ENCODE data around the gene DPP6. TPM values are rescaled to one million over a fixed set of nuclear protein-coding genes. Genes with fewer than 3 reads are reported as not detected.

The DPP6 gene
- polyA plus RNA-seq, 1 of the 3 experiments (the other 2 are of a cell fraction) = not detected

GRCh38 chr7:154212861-154213260, 160.7 kb downstream of the DPP6 start (continued):
- no peak for TF ChIP-seq USF2 (IDR thresholded peaks at IDR 0.05; ENCODE audit: borderline replicate concordance, low read depth, low read length)
- no peak for TF ChIP-seq PBX3 (IDR thresholded peaks at IDR 0.05)
- no peak for TF ChIP-seq RFX5 (IDR thresholded peaks at IDR 0.05; ENCODE audit: low read length)
- TF ChIP-seq FOXJ3 (CRISPR knock-in tag; IDR thresholded peaks at IDR 0.05) = no peak
- TF ChIP-seq TCF12 (IDR thresholded peaks at IDR 0.05) = no peak
- no peak for TF ChIP-seq MAX (IDR thresholded peaks at IDR 0.05; ENCODE audit: low read depth)
- TF ChIP-seq JUND (IDR thresholded peaks at IDR 0.05) = no peak
- TF ChIP-seq EP300 (IDR thresholded peaks at IDR 0.05; ENCODE audit: borderline replicate concordance in 1 of 2, low read depth in 1 of 2, low read length in 1 of 2) = no peak
- TF ChIP-seq SMC3 (IDR thresholded peaks at IDR 0.05; ENCODE audit: low read depth, low read length) = no peak
- no peak for TF ChIP-seq NFIC (IDR thresholded peaks at IDR 0.05; ENCODE audit: borderline replicate concordance)

- Histone ChIP-seq H3K9me3 (no peaks in the 10 kb centered on the region), H2AFZ (ENCODE audit: low read depth) (no peak overlapping the region), H3K79me2 (ENCODE audit: insufficient read depth) (no peaks in the 10 kb centered on the region), H3K4me2 (no peak overlapping the region), H3K4me1 (ENCODE audit: control insufficient read depth in 1 of 2, insufficient read depth in 2 of 2, low read depth in 1 of 2, low read length in 1 of 2) (no peaks in the 10 kb centered on the region; a peak in 1 of 4 replicates), H4K20me1 (ENCODE audit: insufficient read depth) (no peaks in the 10 kb centered on the region), H3K4me3 (ENCODE audit: low read depth in 2 of 2, low read length in 1 of 2) (no peak overlapping the region), H3K27ac (ENCODE audit: low read depth in 2 of 2, low read length in 1 of 2) (no peak overlapping the region), H3K9ac (no peak overlapping the region), H3K9me2 (no peaks in the 10 kb centered on the region), H3K36me3 (replicated peaks in 1 of 2; ENCODE audit: control insufficient read depth in 1 of 2, insufficient read depth in 2 of 2, low read length in 1 of 2) (no peaks in the 10 kb centered on the region), H3F3A (replicated peaks; ENCODE audit: insufficient read depth) (no peaks in the 10 kb centered on the region), H3K27me3 (ENCODE audit: insufficient read depth) (no peaks in the 10 kb centered on the region)
- DNase-seq = no peak
- 16% methylated on average over 7 of the region's 7 CpGs for WGBS (ENCODE audit: low lambda C conversion rate)
- ChIA-PET POLR2A (interaction anchor here (0.6 kb wide), 1 partner anchor 9 kb away, joined by 3 read pairs; no protein-coding TSS in a partner anchor), CTCF (no interaction called here)
- TF ChIP-seq RAD21 (IDR thresholded peaks at IDR 0.05; ENCODE audit: low read length) = no peak
- no peak for TF ChIP-seq ELF1 (IDR thresholded peaks at IDR 0.05)
- TF ChIP-seq POLR2AphosphoS5 (IDR thresholded peaks at IDR 0.05; ENCODE audit: low read depth, low read length) = no peak
- no peak for TF ChIP-seq NRF1 (IDR thresholded peaks at IDR 0.05; ENCODE audit: low read depth, low read length)
- TF ChIP-seq SIN3A (IDR thresholded peaks at IDR 0.05; ENCODE audit: borderline replicate concordance, low read depth, low read length) = no peak
- no peak for TF ChIP-seq RXRA (IDR thresholded peaks at IDR 0.05; ENCODE audit: borderline replicate concordance, low read depth)
- no peak for TF ChIP-seq SMC3 (IDR thresholded peaks at IDR 0.05; ENCODE audit: low read depth, low read length)
- no peak for TF ChIP-seq ZBTB33 (IDR thresholded peaks at IDR 0.05; ENCODE audit: borderline replicate concordance, low read depth)
- no peak for TF ChIP-seq REST (IDR thresholded peaks at IDR 0.05; ENCODE audit: low read depth, low read length)
- no peak for TF ChIP-seq JUND (IDR thresholded peaks at IDR 0.05)
- no peak for TF ChIP-seq GABPA (IDR thresholded peaks at IDR 0.05; ENCODE audit: low read depth)
- no peak for TF ChIP-seq FOXJ3 (CRISPR knock-in tag; IDR thresholded peaks at IDR 0.05)
- TF ChIP-seq RFX5 (IDR thresholded peaks at IDR 0.05; ENCODE audit: low read length) = no peak
- no peak for TF ChIP-seq PBX3 (IDR thresholded peaks at IDR 0.05)
- no peak for TF ChIP-seq NFIC (IDR thresholded peaks at IDR 0.05; ENCODE audit: borderline replicate concordance)
- no peak for TF ChIP-seq CHD2 (IDR thresholded peaks at IDR 0.05; ENCODE audit: low read length, partially characterized antibody)
Measured at GRCh38 chr7:154217688-154218340, 165.6 kb downstream of the DPP6 start.
